Kidney epithelial cell (primary cell): Measurements from ENCODE around the gene PEX10. TPM values are rescaled to one million over a fixed set of nuclear protein-coding genes. Genes with fewer than 3 reads are reported as not detected.

Experiments used
- DNase-seq: peaks from one replicate; pipeline ENCODE4 v3.0.0-alpha.2; 2010; ENCODE audit warnings: low read depth
- H3K27me3 ChIP-seq: 2 replicates; pipeline ENCODE4 v1.6.0; 2011; ENCODE audit warnings: low read length; ENCODE audit not compliant: control insufficient read depth, insufficient read depth
- H3K36me3 ChIP-seq: 2 replicates; pipeline ENCODE4 v1.5.1; 2011; ENCODE audit warnings: low read length; ENCODE audit not compliant: control insufficient read depth, insufficient read depth
- H3K4me3 ChIP-seq: 2 replicates; pipeline ENCODE4 v1.5.1; 2011; ENCODE audit warnings: low read depth, mild to moderate bottlenecking, control low read depth, low read length
- CTCF ChIP-seq: IDR thresholded peaks from 2 replicates; pipeline ENCODE4 v1.5.1; 2011; ENCODE audit warnings: mild to moderate bottlenecking, moderate library complexity, low read length, control low read depth, inconsistent platforms; ENCODE audit not compliant: insufficient read depth, poor library complexity, severe bottlenecking
- total RNA-seq: library from RNA; depleted of rRNA; stranded (reverse); fragments of >200 nt; gene quantifications from 2 replicates; pipeline ENCODE4 v1.2.3, GENCODE V29; 2015

Gene PEX10
- total RNA-seq, 1 donor from 2014 or later: 50.4 TPM

DNA sequence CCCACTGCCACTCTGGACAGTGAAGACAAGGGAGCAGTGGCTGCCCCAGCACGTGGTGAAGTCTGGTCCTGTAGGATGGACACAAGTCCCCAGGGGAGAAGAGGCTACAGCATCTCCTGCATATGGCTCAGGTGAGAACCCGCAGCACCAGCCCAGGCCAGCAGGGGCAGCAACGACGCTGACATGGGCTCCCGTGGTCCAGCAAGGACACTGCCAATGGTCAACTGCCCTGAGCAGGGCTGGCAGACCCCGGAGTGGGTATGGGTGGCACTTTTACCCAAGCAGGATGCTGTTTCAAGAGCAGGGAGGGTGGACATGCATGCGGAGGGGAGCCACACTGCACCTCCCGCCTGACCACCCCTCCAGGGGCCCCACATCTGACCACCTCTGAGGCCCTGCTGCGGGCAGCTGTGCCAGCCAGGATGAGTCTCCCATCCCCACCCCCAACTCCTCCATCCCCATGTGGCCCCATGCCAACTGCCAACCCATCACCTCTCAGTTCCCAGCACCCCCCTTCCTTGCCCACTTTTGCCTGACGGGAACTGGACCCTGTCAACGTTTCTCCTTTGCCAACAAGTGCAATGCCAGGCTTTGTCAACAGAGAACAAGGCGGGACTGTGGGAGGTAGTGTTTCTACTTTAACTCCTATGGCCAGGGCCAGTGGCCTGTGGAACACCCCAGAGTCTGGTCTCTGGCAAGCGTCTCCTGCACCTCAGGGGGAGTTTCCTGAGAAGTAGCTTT lies 29.6 kb downstream of the PEX10 start:
- Histone ChIP-seq H3K36me3 (no peaks in the 10 kb centered on the region), H3K4me3 (no peak overlapping the region), H3K27me3 (peaks cover 3% of the 10 kb centered on the region)
- TF ChIP-seq CTCF: peak; percentile 60
- no peak for DNase-seq

GRCh38 chr1:2381741-2382620 lies 30.4 kb downstream of the PEX10 start:
- Histone ChIP-seq H3K4me3 (no peak overlapping the region), H3K36me3 (no peaks in the 10 kb centered on the region), H3K27me3 (peaks cover 3% of the 10 kb centered on the region)
- TF ChIP-seq CTCF: peak; percentile 97
- no peak for DNase-seq

DNA sequence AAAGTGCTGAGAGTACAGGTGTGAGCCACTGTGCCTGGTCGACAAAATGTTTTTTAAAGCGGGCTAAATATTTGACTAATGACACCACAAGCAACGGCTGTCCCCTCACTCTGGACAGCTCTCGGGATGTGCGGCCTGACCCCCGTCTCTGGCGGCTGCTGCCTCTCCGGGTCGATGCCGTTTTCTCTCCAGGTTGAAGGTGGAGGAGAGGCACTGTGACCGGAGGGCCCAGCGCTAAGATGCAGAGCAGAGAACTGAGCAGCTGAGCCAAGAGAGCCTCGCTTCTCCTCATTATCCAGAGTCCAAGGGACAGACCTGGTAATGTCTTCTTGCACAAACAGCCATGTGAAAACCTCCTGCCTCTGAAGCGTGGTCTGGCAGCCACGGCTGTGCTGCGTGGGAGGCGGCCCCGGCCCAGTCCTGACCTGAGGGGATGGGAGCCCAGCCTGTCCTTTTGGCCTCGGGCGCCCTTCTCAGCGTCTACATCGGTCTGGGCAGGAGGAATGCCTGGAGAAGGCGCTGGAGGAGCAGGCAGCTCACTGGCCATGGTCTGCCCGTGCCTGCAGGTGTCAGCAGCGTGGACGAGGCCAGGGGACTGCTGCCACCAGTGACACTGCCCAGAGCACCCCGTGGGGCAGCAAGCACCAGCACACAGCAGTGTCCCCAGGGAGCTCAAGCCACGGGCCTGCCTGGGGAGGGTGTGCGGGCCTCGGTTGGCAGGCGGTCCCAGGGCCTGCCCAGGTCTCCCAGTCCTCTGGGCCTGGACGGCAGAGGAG lies 31.4 kb downstream of the PEX10 start:
- Histone ChIP-seq H3K4me3 (no peak overlapping the region), H3K36me3 (no peaks in the 10 kb centered on the region), H3K27me3 (peaks cover 3% of the 10 kb centered on the region)
- no peak for DNase-seq
- no peak for TF ChIP-seq CTCF

GRCh38 chr1:2379733-2380404 lies 32.5 kb downstream of the PEX10 start:
- DNase-seq: no peak
- no peaks in the 10 kb centered on the region for H3K36me3 ChIP-seq
- H3K27me3 ChIP-seq: peaks cover 12% of the 10 kb centered on the region
- no peak for TF ChIP-seq CTCF
- no peak overlapping the region for H3K4me3 ChIP-seq

DNA sequence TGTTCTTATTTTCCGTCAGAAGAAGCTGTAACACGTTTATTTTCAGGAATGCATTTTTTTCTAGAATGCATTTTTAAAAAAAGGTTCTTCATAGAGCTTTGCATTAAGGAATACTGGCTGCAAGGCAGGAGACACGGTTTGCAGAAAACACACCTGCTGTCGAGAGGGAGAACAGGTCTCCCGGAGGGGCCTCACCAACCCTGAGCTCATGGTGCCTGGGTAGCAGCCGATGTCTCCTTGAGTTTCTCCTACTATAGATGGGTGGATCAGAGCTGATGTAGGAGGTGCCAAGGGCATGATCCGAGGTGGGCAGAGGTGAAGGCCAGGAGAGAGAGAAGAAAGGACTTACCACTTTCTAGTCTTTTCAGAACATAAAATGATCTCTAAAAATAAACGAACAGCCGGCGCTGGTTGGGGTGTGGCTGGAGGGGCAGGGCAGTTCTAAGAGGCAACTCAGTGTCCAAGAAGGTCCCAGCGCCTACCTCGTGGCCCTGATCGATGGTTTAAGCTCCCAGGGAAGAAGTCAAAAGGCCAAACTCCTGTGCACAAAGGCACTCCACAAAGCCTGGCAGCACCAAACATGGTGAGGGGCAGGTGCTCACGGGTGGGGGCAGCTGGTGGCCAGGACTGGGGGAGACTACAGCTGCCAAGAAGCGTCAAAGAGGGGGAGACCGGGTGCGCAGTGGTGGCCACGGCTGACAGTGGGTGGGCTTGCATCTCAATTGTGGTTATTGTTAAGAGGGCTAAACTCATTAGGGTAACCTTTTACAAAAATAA lies 33.2 kb downstream of the PEX10 start:
- Histone ChIP-seq H3K36me3 (no peaks in the 10 kb centered on the region), H3K27me3 (peaks cover 12% of the 10 kb centered on the region), H3K4me3 (no peak overlapping the region)
- TF ChIP-seq CTCF: no peak
- DNase-seq: no peak
